ENCODE results near the gene SLC5A10. TPM values are rescaled to one million over a fixed set of nuclear protein-coding genes. Genes with fewer than 3 reads are reported as not detected.

Gene SLC5A10
- total and polyA plus RNA-seq, 2 experiments from 2014 or later, result 0.10 TPM; not detected in 1

- no peak overlapping the region for H2AFZ ChIP-seq
- Mint-ChIP-seq H3K4me1 (peaks cover 10% of the 10 kb centered on the region), H3K36me3 (ENCODE audit: low read depth) (no peaks in the 10 kb centered on the region), H3K9me3 (no peaks in the 10 kb centered on the region), H3K27ac (no peak overlapping the region), H3K27me3 (ENCODE audit: insufficient read depth, low read depth, poor library complexity) (peaks cover 5% of the 10 kb centered on the region), H3K4me3 (no peak overlapping the region)
- H3F3A ChIP-seq (replicated peaks; ENCODE audit: low read depth), result no peaks in the 10 kb centered on the region
- H3K9me2 ChIP-seq (ENCODE audit: insufficient read depth), result no peaks in the 10 kb centered on the region
- no peaks in the 10 kb centered on the region for H3K4me1 ChIP-seq (ENCODE audit: insufficient read depth)
- no peak overlapping the region for H3K4me3 ChIP-seq
- H3K4me2 ChIP-seq, result no peak overlapping the region
- no peak overlapping the region for H3K27ac ChIP-seq (ENCODE audit: low read depth)
- H3K36me3 ChIP-seq (ENCODE audit: insufficient read depth), result no peaks in the 10 kb centered on the region
- no peaks in the 10 kb centered on the region for H3K79me2 ChIP-seq (replicated peaks; ENCODE audit: insufficient read depth)
- TF ChIP-seq EZH2 (IDR thresholded peaks at IDR 0.05; ENCODE audit: low read depth, unreplicated experiment) (no peak), ETS1 (IDR thresholded peaks at IDR 0.05) (no peak), STAT1 (IDR thresholded peaks at IDR 0.05; ENCODE audit: unreplicated experiment) (no peak), ZNF331 (CRISPR knock-in tag; IDR thresholded peaks at IDR 0.05; ENCODE audit: low read depth) (no peak), EZH2phosphoT487 (IDR thresholded peaks at IDR 0.05; ENCODE audit: unreplicated experiment) (no peak), CREB1 (CRISPR knock-in tag; IDR thresholded peaks at IDR 0.05; ENCODE audit: low read depth) (no peak), ZNF114 (CRISPR knock-in tag; IDR thresholded peaks at IDR 0.05) (no peak), REST (IDR thresholded peaks at IDR 0.05; ENCODE audit: unreplicated experiment) (no peak), CTCF (conservative IDR thresholded peaks at IDR 0.05; ENCODE audit: low read depth in 2 of 2) (no peak), NANOG (IDR thresholded peaks at IDR 0.05; ENCODE audit: borderline replicate concordance) (no peak), JUNB (IDR thresholded peaks at IDR 0.05; ENCODE audit: unreplicated experiment) (no peak), ZNF462 (CRISPR knock-in tag; IDR thresholded peaks at IDR 0.05) (no peak), POLR2AphosphoS5 (IDR thresholded peaks at IDR 0.05; ENCODE audit: low read depth) (no peak)
- ATAC-seq (no peak), DNase-seq (ENCODE audit: low spot score) (no peak)
- H4K20me1 ChIP-seq (replicated peaks; ENCODE audit: insufficient read depth), result no peaks in the 10 kb centered on the region
- no peaks in the 10 kb centered on the region for H3K27me3 ChIP-seq (ENCODE audit: insufficient read depth)
Measured at GRCh38 chr17:19013226-19013625, 61.3 kb downstream of the SLC5A10 start.

All from GM23338 (cell line).